Measurements from ENCODE around the gene CCDC149. TPM values are rescaled to one million over a fixed set of nuclear protein-coding genes. Genes with fewer than 3 reads are reported as not detected.

The CCDC149 gene
- total RNA-seq, 2 experiments from 2014 or later, result not detected

- peaks cover 4% of the 10 kb centered on the region for H3K9me3 Mint-ChIP-seq
- no peak overlapping the region for H3K4me3 Mint-ChIP-seq
- no peak for DNase-seq
- H3K27me3 Mint-ChIP-seq, result peaks cover 4% of the 10 kb centered on the region
- ChIA-PET POLR2A (no interaction called here), CTCF (no interaction called here)
- H3K4me1 Mint-ChIP-seq (ENCODE audit: low read depth), result no peaks in the 10 kb centered on the region
- H3K36me3 Mint-ChIP-seq, result no peaks in the 10 kb centered on the region
- intact Hi-C loops (cut with micrococcal nuclease), result no loop called here
- no peak overlapping the region for H3K27ac Mint-ChIP-seq
Measured at GRCh38 chr4:24792552-24792951, 120.3 kb downstream of the CCDC149 start.

- intact Hi-C loops (cut with micrococcal nuclease), result no loop called here
- Mint-ChIP-seq H3K4me1 (ENCODE audit: low read depth) (no peaks in the 10 kb centered on the region), H3K9me3 (peaks cover 4% of the 10 kb centered on the region), H3K4me3 (no peak overlapping the region), H3K27ac (no peak overlapping the region), H3K27me3 (peaks cover 4% of the 10 kb centered on the region), H3K36me3 (no peaks in the 10 kb centered on the region)
- POLR2A ChIA-PET, result no interaction called here
- no peak for DNase-seq
- CTCF ChIA-PET, result no interaction called here
Measured at GRCh38 chr4:24791043-24791442, 121.8 kb downstream of the CCDC149 start.

GRCh38 chr4:24783506-24783905 is 129.3 kb downstream of the CCDC149 start:
- ChIA-PET CTCF (no interaction called here), POLR2A (no interaction called here)
- no peak for DNase-seq
- intact Hi-C loops (cut with micrococcal nuclease), result no loop called here
- Mint-ChIP-seq H3K9me3 (peaks cover 4% of the 10 kb centered on the region), H3K4me3 (no peak overlapping the region), H3K27ac (no peak overlapping the region), H3K4me1 (ENCODE audit: low read depth) (no peaks in the 10 kb centered on the region), H3K27me3 (peaks cover 2% of the 10 kb centered on the region), H3K36me3 (no peaks in the 10 kb centered on the region)

- Mint-ChIP-seq H3K27ac (no peak overlapping the region), H3K36me3 (no peaks in the 10 kb centered on the region), H3K4me3 (no peak overlapping the region), H3K27me3 (peaks cover 2% of the 10 kb centered on the region), H3K9me3 (no peaks in the 10 kb centered on the region), H3K4me1 (ENCODE audit: low read depth) (no peaks in the 10 kb centered on the region)
- DNase-seq, result no peak
- intact Hi-C loops (cut with micrococcal nuclease), result no loop called here
- CTCF ChIA-PET, result no interaction called here
- POLR2A ChIA-PET, result no interaction called here
Measured at GRCh38 chr4:24781999-24782745, 130.7 kb downstream of the CCDC149 start.

- Mint-ChIP-seq H3K4me3 (no peak overlapping the region), H3K27me3 (peaks cover 2% of the 10 kb centered on the region), H3K27ac (no peak overlapping the region), H3K4me1 (ENCODE audit: low read depth) (no peaks in the 10 kb centered on the region), H3K9me3 (no peaks in the 10 kb centered on the region), H3K36me3 (no peaks in the 10 kb centered on the region)
- POLR2A ChIA-PET, result no interaction called here
- CTCF ChIA-PET, result no interaction called here
- intact Hi-C loops (cut with micrococcal nuclease), result no loop called here
- DNase-seq, result no peak
Measured at GRCh38 chr4:24780936-24781495, 131.8 kb downstream of the CCDC149 start.

- Mint-ChIP-seq H3K4me3 (no peak overlapping the region), H3K4me1 (ENCODE audit: low read depth) (no peaks in the 10 kb centered on the region), H3K36me3 (no peaks in the 10 kb centered on the region), H3K27me3 (peaks cover 1% of the 10 kb centered on the region), H3K9me3 (no peaks in the 10 kb centered on the region), H3K27ac (no peak overlapping the region)
- DNase-seq, result no peak
- ChIA-PET POLR2A (no interaction called here), CTCF (no interaction called here)
- intact Hi-C loops (cut with micrococcal nuclease), result no loop called here
Measured at GRCh38 chr4:24778464-24779225, 134.2 kb downstream of the CCDC149 start.

GRCh38 chr4:24777536-24778463 is 135.0 kb downstream of the CCDC149 start:
- no peaks in the 10 kb centered on the region for H3K4me1 Mint-ChIP-seq (ENCODE audit: low read depth)
- no peak for DNase-seq
- intact Hi-C loops (cut with micrococcal nuclease), result no loop called here
- no peaks in the 10 kb centered on the region for H3K36me3 Mint-ChIP-seq
- CTCF ChIA-PET, result interaction anchor here (0.5 kb wide), 1 partner anchor 45 kb away, joined by 5 read pairs; no protein-coding TSS in a partner anchor
- no peaks in the 10 kb centered on the region for H3K27me3 Mint-ChIP-seq
- H3K9me3 Mint-ChIP-seq, result no peaks in the 10 kb centered on the region
- no peak overlapping the region for H3K27ac Mint-ChIP-seq
- POLR2A ChIA-PET, result no interaction called here
- H3K4me3 Mint-ChIP-seq, result no peak overlapping the region

- no peak overlapping the region for H3K4me3 Mint-ChIP-seq
- no peaks in the 10 kb centered on the region for H3K4me1 Mint-ChIP-seq (ENCODE audit: low read depth)
- no peaks in the 10 kb centered on the region for H3K36me3 Mint-ChIP-seq
- ChIA-PET CTCF (no interaction called here), POLR2A (no interaction called here)
- DNase-seq, result no peak
- H3K27me3 Mint-ChIP-seq, result no peaks in the 10 kb centered on the region
- intact Hi-C loops (cut with micrococcal nuclease), result no loop called here
- no peaks in the 10 kb centered on the region for H3K9me3 Mint-ChIP-seq
- no peak overlapping the region for H3K27ac Mint-ChIP-seq
Measured at GRCh38 chr4:24775750-24776149, 137.1 kb downstream of the CCDC149 start.

GRCh38 chr4:24775032-24775605 is 137.7 kb downstream of the CCDC149 start:
- CTCF ChIA-PET, result no interaction called here
- POLR2A ChIA-PET, result no interaction called here
- no peaks in the 10 kb centered on the region for H3K9me3 Mint-ChIP-seq
- no peaks in the 10 kb centered on the region for H3K27me3 Mint-ChIP-seq
- H3K4me1 Mint-ChIP-seq (ENCODE audit: low read depth), result no peaks in the 10 kb centered on the region
- H3K4me3 Mint-ChIP-seq, result no peak overlapping the region
- intact Hi-C loops (cut with micrococcal nuclease), result no loop called here
- H3K36me3 Mint-ChIP-seq, result no peaks in the 10 kb centered on the region
- no peak for DNase-seq
- H3K27ac Mint-ChIP-seq, result no peak overlapping the region

GRCh38 chr4:24774452-24774851 is 138.4 kb downstream of the CCDC149 start:
- no peak for DNase-seq
- Mint-ChIP-seq H3K27me3 (no peaks in the 10 kb centered on the region), H3K27ac (no peak overlapping the region), H3K36me3 (no peaks in the 10 kb centered on the region), H3K9me3 (no peaks in the 10 kb centered on the region), H3K4me3 (no peak overlapping the region), H3K4me1 (ENCODE audit: low read depth) (no peaks in the 10 kb centered on the region)
- intact Hi-C loops (cut with micrococcal nuclease), result no loop called here
- ChIA-PET POLR2A (no interaction called here), CTCF (no interaction called here)

- H3K27me3 Mint-ChIP-seq, result no peaks in the 10 kb centered on the region
- H3K9me3 Mint-ChIP-seq, result no peaks in the 10 kb centered on the region
- no peaks in the 10 kb centered on the region for H3K36me3 Mint-ChIP-seq
- CTCF ChIA-PET, result no interaction called here
- no peak overlapping the region for H3K4me3 Mint-ChIP-seq
- intact Hi-C loops (cut with micrococcal nuclease), result no loop called here
- H3K4me1 Mint-ChIP-seq (ENCODE audit: low read depth), result no peaks in the 10 kb centered on the region
- no peak overlapping the region for H3K27ac Mint-ChIP-seq
- DNase-seq, result no peak
- POLR2A ChIA-PET, result no interaction called here
Measured at GRCh38 chr4:24772952-24773351, 139.9 kb downstream of the CCDC149 start.
